ENCODE results near the gene PCSK7.

- TF ChIP-seq CTCF (IDR thresholded peaks at IDR 0.05; ENCODE audit: low read depth, low read length, missing input control) = no peak
- no peak for TF ChIP-seq RAD21 (IDR thresholded peaks at IDR 0.05)
- TF ChIP-seq GABPA (IDR thresholded peaks at IDR 0.05 in 1 of 2, conservative IDR thresholded peaks at IDR 0.05 in 1 of 2) = no peak
- TF ChIP-seq EGR1 (IDR thresholded peaks at IDR 0.05; ENCODE audit: low read depth in 2 of 2) = no peak
- TF ChIP-seq REST (IDR thresholded peaks at IDR 0.05) = no peak
- TF ChIP-seq ATF3 (IDR thresholded peaks at IDR 0.05) = no peak
- no peak for TF ChIP-seq TAF1 (conservative IDR thresholded peaks at IDR 0.05)
- TF ChIP-seq JUND (IDR thresholded peaks at IDR 0.05) = no peak
Observed at GRCh38 chr11:117175781-117176180, 56.1 kb downstream of the PCSK7 start.
